HG03378 (cell line): ENCODE measurements around the gene CCDC124.

Source experiments
- ATAC-seq: cut with Tn5 transposase; IDR thresholded peaks from one replicate; pipeline ENCODE4 v1.9.1; 2021; ENCODE audit warnings: mild to moderate bottlenecking, moderate library complexity; ENCODE audit not compliant: unreplicated experiment

CCDC124 gene

GRCh38 chr19:17933414-17934129 lies 757 bp downstream of the CCDC124 start:
- ATAC-seq, result no peak

- ATAC-seq, result no peak
Measured at GRCh38 chr19:17936379-17936778, 3.6 kb downstream of the CCDC124 start.

GRCh38 chr19:17937371-17937900 lies 4.6 kb downstream of the CCDC124 start:
- ATAC-seq, result no peak

- ATAC-seq, result no peak
Measured at GRCh38 chr19:17938092-17938845, 5.5 kb downstream of the CCDC124 start.

GRCh38 chr19:17942181-17942580 lies 9.4 kb downstream of the CCDC124 start:
- ATAC-seq, result no peak

- no peak for ATAC-seq
Measured at GRCh38 chr19:17942582-17943273, 9.9 kb downstream of the CCDC124 start.

GRCh38 chr19:17943274-17944221 lies 10.7 kb downstream of the CCDC124 start:
- no peak for ATAC-seq

- ATAC-seq, result no peak
Measured at GRCh38 chr19:17944301-17944700, 11.5 kb downstream of the CCDC124 start.

- peak; percentile 38 for ATAC-seq
Measured at GRCh38 chr19:17946965-17947784, 14.4 kb downstream of the CCDC124 start.

- peak; percentile 19 for ATAC-seq
Measured at GRCh38 chr19:17947815-17948513, 15.1 kb downstream of the CCDC124 start.

- ATAC-seq, result no peak
Measured at GRCh38 chr19:17948514-17948900, 15.7 kb downstream of the CCDC124 start.

- no peak for ATAC-seq
Measured at GRCh38 chr19:17948931-17949930, 16.4 kb downstream of the CCDC124 start.

GRCh38 chr19:17949956-17950309 lies 17.1 kb downstream of the CCDC124 start:
- ATAC-seq, result no peak

- no peak for ATAC-seq
Measured at GRCh38 chr19:17950310-17951156, 17.7 kb downstream of the CCDC124 start.

- no peak for ATAC-seq
Measured at GRCh38 chr19:17951157-17951989, 18.6 kb downstream of the CCDC124 start.
